ENCODE data around the gene ATP6V0C.

DNA sequence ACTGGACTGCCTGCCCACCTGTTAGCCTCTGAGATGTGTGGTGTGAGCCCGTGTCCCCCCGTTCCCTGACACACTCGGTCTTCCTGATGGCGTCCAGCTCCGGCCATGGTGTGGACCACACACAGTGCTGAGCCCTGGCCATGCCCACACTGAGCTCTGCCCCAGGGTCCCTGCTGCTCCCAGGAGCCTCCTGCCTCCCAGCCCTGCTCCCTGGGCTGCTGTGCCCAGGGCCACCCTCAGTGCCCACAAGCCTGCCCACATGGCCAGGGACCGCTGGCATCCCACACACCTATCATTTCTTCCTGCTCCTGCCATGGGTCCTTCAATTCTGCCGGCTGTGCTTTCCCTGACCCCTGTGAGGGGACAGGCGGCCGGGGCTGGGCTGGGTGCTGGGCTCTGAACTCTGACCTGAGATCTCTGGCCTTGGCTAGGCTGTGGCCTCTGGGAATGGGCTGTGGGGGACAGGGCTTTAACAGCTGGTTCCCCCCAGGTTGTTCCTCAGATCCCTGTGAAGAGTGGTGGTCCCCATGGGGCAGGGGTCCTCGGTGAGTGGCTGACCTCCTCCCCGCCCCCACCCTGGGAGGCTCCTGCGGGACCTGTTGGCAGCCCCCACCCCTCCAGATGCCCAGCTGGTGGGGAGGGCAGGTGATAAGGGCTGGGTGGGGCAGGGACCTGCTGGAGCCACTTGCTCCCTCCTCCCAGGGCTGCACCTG, 13.5 kb downstream of the ATP6V0C start:
- TF ChIP-seq REST (IDR thresholded peaks at IDR 0.05; ENCODE audit: insufficient read depth in 1 of 2, low read depth in 2 of 2, low read length in 2 of 2) (no peak), POLR2AphosphoS5 (IDR thresholded peaks at IDR 0.05; ENCODE audit: low read depth, low read length) (no peak), TAF1 (IDR thresholded peaks at IDR 0.05; ENCODE audit: borderline replicate concordance, insufficient read depth, low read length) (no peak), SIN3A (IDR thresholded peaks at IDR 0.05; ENCODE audit: borderline replicate concordance, insufficient read depth, low read length) (no peak), FOXP2 (optimal IDR thresholded peaks at IDR 0.05; ENCODE audit: borderline replicate concordance, extremely low read depth, extremely low read length, insufficient read depth) (no peak)

Data from PFSK-1 (cell line).